Transverse colon (tissue), 4 donors: Measurements from ENCODE around the gene MYOC. TPM values are rescaled to one million over a fixed set of nuclear protein-coding genes. Genes with fewer than 3 reads are reported as not detected.
A peak's percentile ranks its signal among the peaks of the same experiment; 100 is the strongest.

Experiments used
- DNase-seq: peaks from one replicate; pipeline ENCODE4 v3.0.0-alpha.2; 2019
- H3K27ac ChIP-seq, 4 donors: fragments of 200-600 bp; sonication (generic); 2 replicates each; pipeline ENCODE4 v1.5.1; 2016 to 2018; ENCODE audit warnings: inconsistent platforms in 4 of 4
- H3K27me3 ChIP-seq: fragments of 200-600 bp; sonication (generic); 2 replicates; pipeline ENCODE4 v1.5.1; 2017; ENCODE audit warnings: inconsistent platforms
- H3K36me3 ChIP-seq, 4 donors: fragments of 200-600 bp; sonication (generic); 2 replicates each; pipeline ENCODE4 v1.5.1; 2017 to 2019; ENCODE audit warnings: inconsistent platforms in 4 of 4
- H3K4me1 ChIP-seq, 4 donors: fragments of 200-600 bp; sonication (generic); 2 replicates each; pipeline ENCODE4 v1.5.1; 2017 to 2020; ENCODE audit warnings: inconsistent platforms in 4 of 4
- H3K4me3 ChIP-seq, 4 donors: fragments of 200-600 bp; sonication (generic); 1 replicate in 1 of 4; 2 replicates in 3 of 4; pipeline versions ENCODE4 v1.5.1 to v1.6.1; 2017 to 2019; ENCODE audit warnings: inconsistent platforms in 4 of 4
- H3K9me3 ChIP-seq, 2 donors: fragments of 200-600 bp; sonication (generic); 2 replicates each; pipeline ENCODE4 v1.5.1; 2017 to 2019; ENCODE audit warnings: inconsistent platforms in 2 of 2
- EP300 ChIP-seq: sonication (generic); formaldehyde crosslinking; IDR thresholded peaks from one replicate; pipeline ENCODE4 v1.6.1; 2017; ENCODE audit warnings: antibody characterized with exemption, low read depth
- POLR2A ChIP-seq: fragments of 450-650 bp; IDR thresholded peaks from one replicate; pipeline ENCODE4 v1.6.1; 2016; ENCODE audit warnings: antibody characterized with exemption, mild to moderate bottlenecking, moderate library complexity
- POLR2AphosphoS5 ChIP-seq, 3 donors: sonication (generic); formaldehyde crosslinking; IDR thresholded peaks; one replicate each; pipeline ENCODE4 v1.6.1; 2016; ENCODE audit warnings: antibody characterized with exemption in 3 of 3
- WGBS, 2 donors: methylation state at CpG; one replicate each; pipeline ENCODE4 v1.1.5; 2018; ENCODE audit warnings: low coverage in 1 of 2; 5-methylcytosine and 5-hydroxymethylcytosine counted together
- in situ Hi-C, 4 donors: fragments of 200-750 bp; cut with MboI; loops; one replicate each; pipeline versions ENCODE4 v1.15.0 to v1.15.1; 2017; ENCODE audit warnings: low sequenced_read_pairs in 3 of 4, low pct_ligation_motif_present in 1 of 4, low pct_unique_long_range_greater_than_20kb in 1 of 4
- intact Hi-C: fragments of 100-400 bp; cut with DNase I; formaldehyde crosslinking; loops from one replicate; pipeline ENCODE4 v1.15.1; 2023; ENCODE audit warnings: low total_unique reads
- total RNA-seq, 4 donors: library from RNA; depleted of rRNA; stranded (reverse); fragments of >200 nt; gene quantifications; one replicate each; pipeline ENCODE4 v1.1.0, GENCODE V29; 2016
- TF ChIP-seq, protein P1 (sequence below), 5 experiments: fragments of 200-600 bp in 3 of 5; fragments of 450-650 bp in 2 of 5; sonication (generic) in 3 of 5; IDR thresholded peaks; 1 replicate in 2 of 5; 2 replicates in 3 of 5; pipeline ENCODE4 v1.5.1; 2016 to 2017; ENCODE audit warnings: antibody characterized with exemption in 5 of 5, inconsistent platforms in 3 of 5, mild to moderate bottlenecking in 2 of 5, moderate library complexity in 1 of 5

The MYOC gene
- total RNA-seq, 4 donors from 2014 or later = 0.40 to 7.6 (median 2.5) TPM

DNA sequence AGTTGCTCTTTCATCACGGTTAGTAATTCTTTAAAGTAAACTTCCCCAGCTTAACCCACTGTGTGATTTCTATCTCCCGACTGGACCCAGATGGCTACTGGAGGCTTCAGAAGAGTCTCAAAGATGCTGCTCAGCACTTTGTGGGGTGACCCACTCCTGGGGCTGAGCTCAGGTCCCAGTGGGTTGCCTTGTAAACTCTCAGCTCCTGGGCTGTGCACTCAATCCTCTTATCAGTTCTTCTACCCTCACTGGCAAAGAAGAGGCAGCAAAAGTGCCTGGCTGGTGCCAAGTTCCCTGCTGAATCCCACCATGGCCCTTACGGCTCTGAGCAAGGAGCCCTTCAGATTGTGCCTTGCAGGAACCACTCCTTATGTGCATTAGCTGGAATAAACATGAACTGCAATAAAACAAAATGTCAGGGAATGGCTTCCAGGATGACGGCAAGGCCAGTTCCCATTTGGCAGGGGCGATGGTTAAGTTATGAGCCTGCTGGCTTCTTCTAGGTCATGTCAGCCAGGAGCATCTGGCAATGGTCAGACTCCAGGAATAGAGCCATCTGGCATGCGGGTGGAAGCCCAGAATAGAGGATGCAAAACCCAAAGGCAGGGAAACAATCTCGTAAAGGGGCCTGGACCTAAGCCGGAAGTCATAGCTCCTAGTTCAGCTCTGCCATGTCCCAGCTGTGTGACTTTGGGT is 6.8 kb downstream of the MYOC start:
- DNase-seq = peak; percentile 61
- in situ Hi-C loops = loop anchor here in 3 of 4 donors (10.0 to 25.0 kb wide), 2 partner anchors 339 to 342 kb away; no protein-coding TSS in a partner anchor

GRCh38 chr1:171644805-171645483 is 7.5 kb downstream of the MYOC start:
- 13 to 100% methylated on average over 1 to 15 of the region's 15 CpGs for WGBS, 2 donors
- intact Hi-C loops = loop anchor here (2.0 to 10.0 kb wide), 3 partner anchors 72 to 1493 kb away; partner anchors contain the start of gene METTL13
- H3K27ac ChIP-seq = peak overlapping the region; percentile 46 to 81 (median 66)
- peak; percentile 86 for DNase-seq
- in situ Hi-C loops = loop anchor here in 3 of 4 donors (10.0 to 25.0 kb wide), 2 partner anchors 340 to 342 kb away; no protein-coding TSS in a partner anchor
- no peak overlapping the region for H3K4me3 ChIP-seq
- H3K4me1 ChIP-seq = peaks cover 5 to 16% (median 10%) of the 10 kb centered on the region in 4 donors
- no peaks in the 10 kb centered on the region for H3K36me3 ChIP-seq
- H3K9me3 ChIP-seq = no peaks in the 10 kb centered on the region
- no peaks in the 10 kb centered on the region for H3K27me3 ChIP-seq
- TF ChIP-seq POLR2AphosphoS5 (IDR thresholded peaks at IDR 0.05) (peak in 1 of 3 donors; percentile 9), POLR2A (no peak), EP300 (no peak)
- TF ChIP-seq, protein P1, sequence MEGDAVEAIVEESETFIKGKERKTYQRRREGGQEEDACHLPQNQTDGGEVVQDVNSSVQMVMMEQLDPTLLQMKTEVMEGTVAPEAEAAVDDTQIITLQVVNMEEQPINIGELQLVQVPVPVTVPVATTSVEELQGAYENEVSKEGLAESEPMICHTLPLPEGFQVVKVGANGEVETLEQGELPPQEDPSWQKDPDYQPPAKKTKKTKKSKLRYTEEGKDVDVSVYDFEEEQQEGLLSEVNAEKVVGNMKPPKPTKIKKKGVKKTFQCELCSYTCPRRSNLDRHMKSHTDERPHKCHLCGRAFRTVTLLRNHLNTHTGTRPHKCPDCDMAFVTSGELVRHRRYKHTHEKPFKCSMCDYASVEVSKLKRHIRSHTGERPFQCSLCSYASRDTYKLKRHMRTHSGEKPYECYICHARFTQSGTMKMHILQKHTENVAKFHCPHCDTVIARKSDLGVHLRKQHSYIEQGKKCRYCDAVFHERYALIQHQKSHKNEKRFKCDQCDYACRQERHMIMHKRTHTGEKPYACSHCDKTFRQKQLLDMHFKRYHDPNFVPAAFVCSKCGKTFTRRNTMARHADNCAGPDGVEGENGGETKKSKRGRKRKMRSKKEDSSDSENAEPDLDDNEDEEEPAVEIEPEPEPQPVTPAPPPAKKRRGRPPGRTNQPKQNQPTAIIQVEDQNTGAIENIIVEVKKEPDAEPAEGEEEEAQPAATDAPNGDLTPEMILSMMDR (IDR thresholded peaks at IDR 0.05) = peak; percentile 68 to 75 (median 72)

More for the DNA sequence above, 6.8 kb downstream of the MYOC start:
- Histone ChIP-seq H3K9me3 (no peaks in the 10 kb centered on the region), H3K4me3 (no peak overlapping the region), H3K27ac (peak overlapping the region; percentile 46 to 81 (median 66)), H3K4me1 (peaks cover 5 to 16% (median 10%) of the 10 kb centered on the region in 4 donors), H3K36me3 (no peaks in the 10 kb centered on the region), H3K27me3 (no peaks in the 10 kb centered on the region)
- WGBS, 2 donors = 40 to 47% methylated on average over 1 to 8 of the region's 8 CpGs
- TF ChIP-seq EP300 (peak; percentile 36), POLR2AphosphoS5 (IDR thresholded peaks at IDR 0.05) (peak; percentile 71 to 86 (median 86)), POLR2A (no peak)
- intact Hi-C loops = loop anchor here (2.0 to 10.0 kb wide), 3 partner anchors 71 to 1493 kb away; partner anchors contain the start of gene METTL13

DNA sequence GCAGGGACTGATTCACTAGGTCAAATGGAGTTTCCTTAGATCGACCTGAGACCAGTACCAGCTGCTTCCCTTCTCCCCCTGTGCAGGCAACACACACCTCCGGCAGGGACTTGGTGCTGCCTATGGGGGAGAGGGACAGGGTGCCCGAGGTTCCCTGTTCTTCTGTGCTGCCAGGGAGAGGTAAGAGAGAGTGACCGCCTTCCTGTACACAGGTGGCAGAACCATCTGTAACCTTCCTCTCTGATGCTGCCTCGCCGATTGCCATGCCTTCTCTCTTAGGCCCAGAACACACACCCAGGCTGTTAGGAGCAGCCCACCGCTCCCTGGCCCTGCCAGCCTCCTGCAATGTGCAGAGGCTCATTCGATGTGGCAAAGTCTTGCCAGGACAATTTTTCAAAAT is 9.3 kb downstream of the MYOC start:
- Histone ChIP-seq H3K9me3 (no peaks in the 10 kb centered on the region), H3K27me3 (no peaks in the 10 kb centered on the region), H3K36me3 (no peaks in the 10 kb centered on the region), H3K27ac (no peak overlapping the region), H3K4me3 (no peak overlapping the region), H3K4me1 (peaks cover 5 to 16% (median 10%) of the 10 kb centered on the region in 4 donors)
- no peak for TF ChIP-seq POLR2A
- TF ChIP-seq, protein P1 (IDR thresholded peaks at IDR 0.05) = no peak
- TF ChIP-seq POLR2AphosphoS5 (IDR thresholded peaks at IDR 0.05) = no peak
- no peak for TF ChIP-seq EP300
- WGBS, 2 donors = 57 to 88% methylated on average over 1 to 8 of the region's 8 CpGs
- intact Hi-C loops = loop anchor here (10.0 kb wide), 1 partner anchor 142 kb away; the partner anchor contains the start of gene METTL13
- in situ Hi-C loops = loop anchor here in 3 of 4 donors (10.0 to 25.0 kb wide), 2 partner anchors 342 to 344 kb away; no protein-coding TSS in a partner anchor
- DNase-seq = no peak

DNA sequence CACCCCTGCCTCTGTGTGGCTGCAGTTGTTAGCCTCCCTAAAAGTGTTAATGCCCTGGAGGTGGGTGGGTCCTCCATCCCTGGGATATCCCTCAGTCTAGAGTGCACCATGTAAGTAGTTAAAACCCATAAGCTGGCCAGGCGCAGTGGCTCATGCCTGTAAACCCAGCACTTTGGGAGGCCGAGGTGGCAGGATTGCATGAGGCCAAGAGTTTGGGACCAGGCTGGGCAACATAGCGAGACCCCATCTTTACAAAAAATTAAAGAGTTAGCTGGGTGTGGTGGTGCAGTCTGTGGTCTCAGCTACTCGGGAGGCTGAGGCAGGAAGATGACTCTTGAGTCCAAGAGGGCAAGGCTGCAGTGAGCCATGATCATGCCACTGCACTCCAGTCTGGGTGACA is 10.3 kb downstream of the MYOC start:
- Histone ChIP-seq H3K4me1 (peaks cover 5 to 16% (median 10%) of the 10 kb centered on the region in 4 donors), H3K27me3 (no peaks in the 10 kb centered on the region), H3K36me3 (no peaks in the 10 kb centered on the region), H3K4me3 (no peak overlapping the region), H3K9me3 (no peaks in the 10 kb centered on the region), H3K27ac (no peak overlapping the region)
- 77 to 81% methylated on average over 2 to 4 of the region's 4 CpGs for WGBS, 2 donors
- in situ Hi-C loops (loop anchor here in 3 of 4 donors (10.0 to 25.0 kb wide), 2 partner anchors 343 to 345 kb away; no protein-coding TSS in a partner anchor), intact Hi-C loops (loop anchor here (10.0 kb wide), 1 partner anchor 143 kb away; the partner anchor contains the start of gene METTL13)
- no peak for DNase-seq
- no peak for TF ChIP-seq POLR2AphosphoS5 (IDR thresholded peaks at IDR 0.05)
- TF ChIP-seq POLR2A = no peak
- TF ChIP-seq, protein P1 (IDR thresholded peaks at IDR 0.05) = no peak
- no peak for TF ChIP-seq EP300
